Adrenal gland (tissue), 12 donors: ENCODE results near the gene SCO1. TPM values are rescaled to one million over a fixed set of nuclear protein-coding genes. Genes with fewer than 3 reads are reported as not detected.

Source experiments
- DNase-seq, 7 donors: peaks; one replicate each; pipeline ENCODE4 v3.0.0-alpha.2; 2019 to 2020
- H3K27ac ChIP-seq, 5 donors: fragments of 200-600 bp; sonication (generic) in 4 of 5; 1 replicate in 3 of 5; 2 replicates in 2 of 5; pipeline versions ENCODE4 v1.5.1 to v1.8.0; 2016 to 2020; ENCODE audit warnings: mild to moderate bottlenecking in 1 of 5
- H3K27me3 ChIP-seq: fragments of 200-600 bp; 2 replicates; pipeline ENCODE4 v1.8.0; 2021
- H3K36me3 ChIP-seq, 2 donors: fragments of 200-600 bp; replicated peaks in 1 of 2; 1 replicate in 1 of 2; 2 replicates in 1 of 2; pipeline versions ENCODE4 v1.5.1 to v1.8.0; 2018 to 2022
- H3K4me1 ChIP-seq, 2 donors: fragments of 200-600 bp; replicated peaks in 1 of 2; 1 replicate in 1 of 2; 2 replicates in 1 of 2; pipeline versions ENCODE4 v1.5.1 to v1.8.0; 2018 to 2021
- H3K4me3 ChIP-seq, 4 donors: fragments of 200-600 bp; sonication (generic) in 3 of 4; one replicate each; pipeline ENCODE4 v1.5.1; 2016 to 2018
- H3K9me3 ChIP-seq, 3 donors: fragments of 200-600 bp; sonication (generic) in 1 of 3; replicated peaks in 1 of 3; 1 replicate in 2 of 3; 2 replicates in 1 of 3; pipeline versions ENCODE4 v1.5.1 to v1.8.0; 2016 to 2021
- CTCF ChIP-seq, 6 experiments: fragments of 450-650 bp in 4 of 6; fragments of 200-600 bp in 2 of 6; sonication (generic) in 1 of 6; IDR thresholded peaks; 1 replicate in 5 of 6; 2 replicates in 1 of 6; pipeline versions ENCODE4 v1.5.1 to v1.8.0; 2016 to 2021; ENCODE audit warnings: antibody characterized with exemption in 6 of 6, mild to moderate bottlenecking in 2 of 6, moderate library complexity in 1 of 6
- POLR2A ChIP-seq, 2 donors: fragments of 450-650 bp; IDR thresholded peaks; one replicate each; pipeline ENCODE4 v1.6.1; 2017; ENCODE audit warnings: antibody characterized with exemption in 2 of 2, mild to moderate bottlenecking in 2 of 2, moderate library complexity in 1 of 2
- WGBS, 4 donors: extraction: QIAGEN DNeasy Blood & Tissue Kit in 2 of 4; methylation state at CpG; one replicate each; pipeline versions ENCODE4 v1.1.5 to v1.1.7; 2013 to 2017; 5-methylcytosine and 5-hydroxymethylcytosine counted together
- intact Hi-C, 2 donors: fragments of 100-400 bp; cut with DNase I; formaldehyde crosslinking; loops; one replicate each; pipeline versions ENCODE4 v1.14.1 to v1.15.0; 2022 to 2023
- polyA plus RNA-seq, 3 donors: library from polyadenylated mRNA; stranded (reverse); fragments of 200-250 nt in 2 of 3; fragments of 350-450 nt in 1 of 3; fragmentation: Illumina TruSeq in 1 of 3; extraction: RNeasy Lipid Tissue Mini Kit (QIAGEN cat#74804) in 1 of 3; gene quantifications; one replicate each; pipeline ENCODE4 v1.2.3, GENCODE V29; 2013 to 2014
- total RNA-seq, 9 donors: library from RNA; depleted of rRNA in 4 of 9; stranded (reverse); fragments of >200 nt in 4 of 9; fragments of 120-200 nt in 1 of 9; fragmentation: NEBNext Ultra II Directional in 1 of 9; extraction: Animal tissue kit (Norgen Biotek cat#: 25700) in 1 of 9; gene quantifications; one replicate each; pipeline versions ENCODE4 v1.1.0 to v1.2.4, GENCODE V29; 2013 to 2023
- donor health status: healthy with polysubstance abuse.
- donor health status: Bipolar disorder and iron deficiency.
- donor health status: DM: yes; HTN: yes; CAD: no.
- donor health status: DM: no; HTN: no; CAD: no.
- donor health status: DM: no; HTN: no; CAD: no.
- donor health status: DM: yes; HTN: yes; CAD: no.

SCO1 gene
- total and polyA plus RNA-seq, 12 donors = 6.1 to 55.7 (median 35.1) TPM

- 75 to 83% (median 77%) methylated on average over 9 of the region's 9 CpGs for WGBS, 4 donors
- intact Hi-C loops = no loop called here
- Histone ChIP-seq H3K36me3 (no peaks in the 10 kb centered on the region), H3K4me3 (no peak overlapping the region), H3K27ac (no peak overlapping the region), H3K4me1 (no peaks in the 10 kb centered on the region), H3K27me3 (no peaks in the 10 kb centered on the region), H3K9me3 (no peaks in the 10 kb centered on the region)
- DNase-seq = no peak
- TF ChIP-seq CTCF (IDR thresholded peaks at IDR 0.05) = no peak
Observed at GRCh38 chr17:10626390-10626789, 70.9 kb downstream of the SCO1 start.

- H3K36me3 ChIP-seq = no peaks in the 10 kb centered on the region
- TF ChIP-seq CTCF (IDR thresholded peaks at IDR 0.05) = no peak
- TF ChIP-seq POLR2A (IDR thresholded peaks at IDR 0.05) = no peak
- no peaks in the 10 kb centered on the region for H3K4me1 ChIP-seq
- H3K27ac ChIP-seq = no peak overlapping the region
- H3K4me3 ChIP-seq = no peak overlapping the region
- H3K9me3 ChIP-seq = no peaks in the 10 kb centered on the region
- intact Hi-C loops = no loop called here
- no peaks in the 10 kb centered on the region for H3K27me3 ChIP-seq
- 86 to 92% (median 89%) methylated on average over 6 to 11 of the region's 11 CpGs for WGBS, 4 donors
- DNase-seq = no peak
Observed at GRCh38 chr17:10624969-10625368, 72.4 kb downstream of the SCO1 start.

- Histone ChIP-seq H3K4me1 (no peaks in the 10 kb centered on the region), H3K27me3 (no peaks in the 10 kb centered on the region), H3K27ac (no peak overlapping the region), H3K36me3 (no peaks in the 10 kb centered on the region), H3K9me3 (no peaks in the 10 kb centered on the region), H3K4me3 (no peak overlapping the region)
- 74 to 83% (median 79%) methylated on average over 10 of the region's 10 CpGs for WGBS, 4 donors
- TF ChIP-seq POLR2A (IDR thresholded peaks at IDR 0.05) (no peak), CTCF (IDR thresholded peaks at IDR 0.05) (no peak)
- DNase-seq = no peak
- intact Hi-C loops = no loop called here
Observed at GRCh38 chr17:10623737-10624338, 73.5 kb downstream of the SCO1 start.

- 70 to 77% (median 75%) methylated on average over 5 to 14 of the region's 14 CpGs for WGBS, 4 donors
- H3K4me3 ChIP-seq = no peak overlapping the region
- intact Hi-C loops = no loop called here
- H3K27me3 ChIP-seq = no peaks in the 10 kb centered on the region
- TF ChIP-seq POLR2A (IDR thresholded peaks at IDR 0.05) = no peak
- TF ChIP-seq CTCF (IDR thresholded peaks at IDR 0.05) = no peak
- no peaks in the 10 kb centered on the region for H3K36me3 ChIP-seq
- no peaks in the 10 kb centered on the region for H3K4me1 ChIP-seq
- no peak for DNase-seq
- no peak overlapping the region for H3K27ac ChIP-seq
- no peaks in the 10 kb centered on the region for H3K9me3 ChIP-seq
Observed at GRCh38 chr17:10622617-10623485, 74.5 kb downstream of the SCO1 start.

Other genes starting within 250 kb of the SCO1 start
- not detected for gene MYH4, start 228.0 kb downstream of the SCO1 start, total RNA-seq
- gene MYH4, start 228.0 kb downstream of the SCO1 start, polyA plus RNA-seq = not detected
- 1 to 10 TPM in 1 of 9 donors, not detected in 8; 1.9 TPM for gene MYH1, start 179.0 kb downstream of the SCO1 start, total RNA-seq
- gene MYH1, start 179.0 kb downstream of the SCO1 start, polyA plus RNA-seq = under 1 TPM in 1 of 3 donors, not detected in 2; 0.07 TPM
- gene MYH2, start 147.9 kb downstream of the SCO1 start, total RNA-seq = 1 to 10 TPM in 2 of 9 donors, under 1 TPM in 1, not detected in 6; under 0.01 to 7.4 (median 1.4) TPM
- under 1 TPM in 1 of 3 donors, not detected in 2; 0.10 TPM for gene MYH2, start 147.9 kb downstream of the SCO1 start, polyA plus RNA-seq
- 1 to 10 TPM in 3 of 9 donors, under 1 TPM in 5, not detected in 1; 0.43 to 2.3 (median 0.85) TPM for gene MYH3, start 40.2 kb downstream of the SCO1 start, total RNA-seq
- 1 to 10 TPM in 2 of 3 donors, under 1 TPM in 1; 0.62 to 9.3 (median 3.9) TPM for gene MYH3, start 40.2 kb downstream of the SCO1 start, polyA plus RNA-seq
- 10 to 100 TPM in 2 of 9 donors, 1 to 10 TPM in 7; 3.8 to 12.1 (median 8.3) TPM for gene ADPRM, start 61 bp upstream of the SCO1 start, total RNA-seq
- 10 to 100 TPM in 1 of 3 donors, 1 to 10 TPM in 2; 7.5 to 11.1 (median 8.2) TPM for gene ADPRM, start 61 bp upstream of the SCO1 start, polyA plus RNA-seq
- 10 to 100 TPM; 10.3 to 33.2 (median 20.7) TPM for gene TMEM220, start 32.5 kb upstream of the SCO1 start, total RNA-seq
- gene TMEM220, start 32.5 kb upstream of the SCO1 start, polyA plus RNA-seq = 10 to 100 TPM; 20.8 to 27.6 (median 24.4) TPM
- under 1 TPM in 1 of 9 donors, not detected in 8; 0.14 TPM for gene TMEM238L, start 106.6 kb upstream of the SCO1 start, total RNA-seq
- gene TMEM238L, start 106.6 kb upstream of the SCO1 start, polyA plus RNA-seq = under 1 TPM in 1 of 3 donors, not detected in 2; 0.07 TPM
- gene PIRT, start 140.6 kb upstream of the SCO1 start, total RNA-seq = 1 to 10 TPM in 3 of 9 donors, under 1 TPM in 2, not detected in 4; 0.10 to 2.2 (median 1.1) TPM
- gene PIRT, start 140.6 kb upstream of the SCO1 start, polyA plus RNA-seq = under 1 TPM; 0.10 to 0.84 (median 0.16) TPM